Right lobe of liver (tissue), 4 donors: ENCODE measurements around the gene HID1.

Experiments used
- CTCF ChIP-seq, 4 donors: fragments of 200-600 bp in 3 of 4; fragments of 450-650 bp in 1 of 4; IDR thresholded peaks; one replicate each; pipeline versions ENCODE4 v1.5.1 to v1.8.0; 2016 to 2022; ENCODE audit warnings: antibody characterized with exemption in 4 of 4, mild to moderate bottlenecking in 2 of 4
- POLR2A ChIP-seq: fragments of 450-650 bp; IDR thresholded peaks from one replicate; pipeline ENCODE4 v1.6.1; 2017; ENCODE audit warnings: antibody characterized with exemption, mild to moderate bottlenecking
- donor health status: DM: no; HTN: no; CAD: no.
- donor health status: DM: no; HTN: no; CAD: no.
- donor health status: DM: no; HTN: yes; CAD: no.

- TF ChIP-seq CTCF (IDR thresholded peaks at IDR 0.05) (no peak), POLR2A (no peak)
These were observed 35.2 kb downstream of the HID1 start for GRCh38 chr17:74937064-74938051.
